ENCODE measurements around the gene KRTAP6-2. TPM values are rescaled to one million over a fixed set of nuclear protein-coding genes. Genes with fewer than 3 reads are reported as not detected.

KRTAP6-2 gene
- total RNA-seq, 1 experiment from 2014 or later: not detected

DNA sequence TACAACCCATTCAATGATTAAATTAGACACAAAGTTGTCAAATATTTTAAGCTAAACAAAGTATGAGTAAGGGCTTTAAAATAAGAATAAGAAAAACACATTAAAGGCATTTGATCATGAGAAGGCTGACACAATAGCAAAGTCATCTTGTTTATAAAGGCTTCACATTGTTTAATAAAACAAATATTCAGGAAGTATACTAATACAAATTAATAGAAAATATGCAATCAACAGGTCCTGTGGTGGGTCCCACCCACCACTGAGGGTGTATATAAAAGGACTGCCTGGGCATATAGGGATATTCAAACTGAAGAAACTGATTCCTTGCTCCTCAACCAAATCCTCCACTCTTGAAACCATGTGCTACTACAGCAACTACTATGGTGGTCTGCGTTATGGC is 36.2 kb upstream of the KRTAP6-2 start, which contains the start of gene KRTAP20-2:
KRTAP20-2 (plus strand) TSS at position 301 of the 400 bp plus-strand sequence; CDS start at position 359, 58 bp downstream.
- intact Hi-C loops (cut with micrococcal nuclease): no loop called here
- Histone ChIP-seq H3K27ac (ENCODE audit: low read depth, low read length) (no peak within 1 kb of the TSS), H3K4me2 (ENCODE audit: low read length) (no peak within 1 kb of the TSS), H4K20me1 (ENCODE audit: insufficient read depth) (no peaks in the 10 kb centered on the region), H3K9me3 (ENCODE audit: control insufficient read depth in 1 of 2, insufficient read depth in 1 of 2, low read depth in 1 of 2, low read length in 2 of 2) (peaks cover 8 to 14% of the 10 kb centered on the region in 2 experiments; a peak in 2 of 4 replicates), H3K27me3 (ENCODE audit: insufficient read depth, low read length) (no peaks in the 10 kb centered on the region), H3K4me1 (ENCODE audit: control insufficient read depth in 1 of 2, insufficient read depth in 2 of 2, low read length in 2 of 2) (no peaks in the 10 kb centered on the region), H3K4me3 (replicated peaks in 1 of 2; ENCODE audit: low read depth in 1 of 2, low read length in 2 of 2) (no peak within 1 kb of the TSS), H3K9ac (ENCODE audit: low read length) (no peak within 1 kb of the TSS), H3K79me2 (ENCODE audit: insufficient read depth, low read length) (no peaks in the 10 kb centered on the region), H2AFZ (ENCODE audit: low read depth, low read length, poor library complexity, severe bottlenecking) (no peak within 1 kb of the TSS), H3K36me3 (ENCODE audit: control insufficient read depth in 1 of 2, insufficient read depth in 2 of 2, low read length in 2 of 2) (no peaks in the 10 kb centered on the region), H3K9me2 (ENCODE audit: insufficient read depth) (no peaks in the 10 kb centered on the region)
- ChIA-PET CTCF (no interaction called here), POLR2A (no interaction called here), RAD21 (ENCODE audit: low non-redundant PET in 1 of 2, low total read pairs in 2 of 2, uncharacterized antibody in 2 of 2, unreplicated experiment in 2 of 2) (no interaction called here)
- DNase-seq (ENCODE audit: low read depth, low spot score) (no peak), ATAC-seq (no peak)
- TF ChIP-seq, protein P1, sequence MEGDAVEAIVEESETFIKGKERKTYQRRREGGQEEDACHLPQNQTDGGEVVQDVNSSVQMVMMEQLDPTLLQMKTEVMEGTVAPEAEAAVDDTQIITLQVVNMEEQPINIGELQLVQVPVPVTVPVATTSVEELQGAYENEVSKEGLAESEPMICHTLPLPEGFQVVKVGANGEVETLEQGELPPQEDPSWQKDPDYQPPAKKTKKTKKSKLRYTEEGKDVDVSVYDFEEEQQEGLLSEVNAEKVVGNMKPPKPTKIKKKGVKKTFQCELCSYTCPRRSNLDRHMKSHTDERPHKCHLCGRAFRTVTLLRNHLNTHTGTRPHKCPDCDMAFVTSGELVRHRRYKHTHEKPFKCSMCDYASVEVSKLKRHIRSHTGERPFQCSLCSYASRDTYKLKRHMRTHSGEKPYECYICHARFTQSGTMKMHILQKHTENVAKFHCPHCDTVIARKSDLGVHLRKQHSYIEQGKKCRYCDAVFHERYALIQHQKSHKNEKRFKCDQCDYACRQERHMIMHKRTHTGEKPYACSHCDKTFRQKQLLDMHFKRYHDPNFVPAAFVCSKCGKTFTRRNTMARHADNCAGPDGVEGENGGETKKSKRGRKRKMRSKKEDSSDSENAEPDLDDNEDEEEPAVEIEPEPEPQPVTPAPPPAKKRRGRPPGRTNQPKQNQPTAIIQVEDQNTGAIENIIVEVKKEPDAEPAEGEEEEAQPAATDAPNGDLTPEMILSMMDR (IDR thresholded peaks at IDR 0.05 in 2 of 3, conservative IDR thresholded peaks at IDR 0.05 in 1 of 3; ENCODE audit: borderline replicate concordance in 1 of 3, insufficient read depth in 1 of 3, low read depth in 2 of 3, low read length in 2 of 3): no peak
- TF ChIP-seq EZH2phosphoT487 (IDR thresholded peaks at IDR 0.05; ENCODE audit: borderline replicate concordance) (no peak), YY1 (IDR thresholded peaks at IDR 0.05; ENCODE audit: extremely low read depth, insufficient replicate concordance, low read depth, low read length) (no peak), ELF1 (IDR thresholded peaks at IDR 0.05; ENCODE audit: borderline replicate concordance, low read depth) (no peak), MAX (IDR thresholded peaks at IDR 0.05) (no peak), CEBPB (IDR thresholded peaks at IDR 0.05; ENCODE audit: low read depth) (no peak), JUND (IDR thresholded peaks at IDR 0.05) (no peak), SRF (IDR thresholded peaks at IDR 0.05; ENCODE audit: low read depth) (no peak), RAD21 (IDR thresholded peaks at IDR 0.05; ENCODE audit: low read depth) (no peak), SP1 (IDR thresholded peaks at IDR 0.05; ENCODE audit: low read depth) (no peak), CBX3 (IDR thresholded peaks at IDR 0.05; ENCODE audit: low read depth) (no peak), TCF7L2 (IDR thresholded peaks at IDR 0.05; ENCODE audit: borderline replicate concordance, extremely low read depth, insufficient read depth, insufficient read length) (no peak)
- TF ChIP-seq, protein P2, sequence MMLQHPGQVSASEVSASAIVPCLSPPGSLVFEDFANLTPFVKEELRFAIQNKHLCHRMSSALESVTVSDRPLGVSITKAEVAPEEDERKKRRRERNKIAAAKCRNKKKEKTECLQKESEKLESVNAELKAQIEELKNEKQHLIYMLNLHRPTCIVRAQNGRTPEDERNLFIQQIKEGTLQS (IDR thresholded peaks at IDR 0.05): no peak
- no TSS peak for BruUV-seq (replicated peaks)

All from HCT116 (cell line).